ENCODE data around the gene FOXO3.

FOXO3 gene

DNA sequence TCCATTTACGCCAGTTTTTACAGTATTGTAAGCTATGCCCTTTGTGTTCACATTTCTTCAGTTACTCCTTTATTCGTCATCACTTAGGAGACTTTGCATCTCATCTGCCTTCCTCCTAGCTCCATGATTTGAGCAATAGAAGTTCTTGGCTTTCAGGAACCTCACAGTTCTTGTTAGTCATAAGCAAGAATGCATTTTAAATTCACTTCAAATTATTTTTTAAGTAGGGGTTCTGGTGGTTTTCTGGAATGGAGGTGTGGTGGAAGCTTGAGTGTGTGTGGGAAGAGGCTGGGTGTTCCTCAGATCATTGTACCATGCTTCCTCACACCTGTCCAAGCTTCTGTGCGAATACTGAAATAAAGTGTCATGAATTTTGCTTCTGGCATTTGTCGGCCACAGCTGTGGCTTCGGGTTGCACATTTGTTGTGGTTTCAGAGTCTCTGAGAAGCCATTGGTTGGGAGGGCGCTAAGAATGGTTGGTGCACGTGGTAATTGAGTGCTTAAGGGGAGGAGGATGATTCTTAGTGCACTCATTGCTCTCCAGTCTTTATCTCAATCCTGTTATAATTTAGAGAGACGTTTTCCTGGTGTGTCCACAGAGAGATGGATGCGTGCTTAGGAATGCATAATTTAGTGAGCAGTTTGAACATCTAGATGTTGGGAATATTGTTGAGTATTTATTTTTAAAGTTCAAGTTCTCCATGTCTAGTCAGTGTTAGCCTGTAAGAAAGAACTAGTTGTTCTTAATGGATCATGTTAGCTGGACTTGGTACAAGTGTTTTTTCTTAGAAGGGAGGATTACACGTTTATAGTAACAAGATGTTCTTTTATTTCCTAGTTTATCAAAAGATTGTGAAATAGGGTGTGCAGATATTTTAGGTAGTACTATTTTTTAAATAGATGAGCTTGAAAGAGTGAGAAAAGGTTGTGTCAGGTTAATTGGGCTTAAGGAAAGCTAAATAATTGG lies 31.9 kb downstream of the FOXO3 start:
- in situ Hi-C loops (cut with MboI; ENCODE audit: low sequenced_read_pairs): no loop called here

DNA sequence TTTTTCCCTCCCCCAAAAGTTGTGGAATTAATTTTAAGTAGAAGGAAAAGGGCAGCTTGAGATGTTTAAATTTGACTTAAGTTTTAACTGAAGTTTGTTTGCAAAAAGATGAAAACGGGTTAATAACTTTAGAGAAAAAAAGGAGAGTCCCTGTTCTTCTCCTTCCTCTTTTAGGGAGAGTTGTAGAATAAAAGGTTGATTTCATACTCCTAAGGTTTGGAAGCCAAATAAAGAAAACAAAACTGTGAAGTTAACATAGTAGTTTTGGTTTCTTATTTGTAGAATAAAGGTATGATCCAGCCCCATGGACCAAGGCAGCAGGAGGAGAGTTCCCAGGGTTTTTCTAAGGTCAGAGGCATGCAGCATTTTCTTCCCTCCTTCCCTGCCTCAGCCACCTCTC lies 33.4 kb downstream of the FOXO3 start:
- in situ Hi-C loops (cut with MboI; ENCODE audit: low sequenced_read_pairs): no loop called here

DNA sequence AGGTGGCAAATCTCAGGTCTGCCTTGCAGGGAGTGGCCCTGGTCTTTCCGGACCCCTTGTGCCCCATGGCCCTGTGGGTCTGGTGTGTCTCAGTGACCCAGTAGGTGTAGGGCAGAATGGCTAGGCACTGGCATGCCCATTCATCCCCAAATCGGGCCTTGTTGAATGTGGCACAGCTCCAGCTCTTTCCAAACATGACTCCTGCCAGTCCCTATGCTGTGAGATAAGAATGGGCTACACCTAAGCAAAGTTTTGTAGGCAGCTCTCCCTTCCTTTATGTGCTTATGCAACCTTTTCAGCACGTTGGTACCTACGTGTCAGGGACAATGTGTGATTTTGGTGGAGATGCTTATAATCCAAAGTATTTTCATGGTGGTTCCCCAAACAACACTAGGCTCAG lies 33.9 kb downstream of the FOXO3 start:
- in situ Hi-C loops (cut with MboI; ENCODE audit: low sequenced_read_pairs): no loop called here

DNA sequence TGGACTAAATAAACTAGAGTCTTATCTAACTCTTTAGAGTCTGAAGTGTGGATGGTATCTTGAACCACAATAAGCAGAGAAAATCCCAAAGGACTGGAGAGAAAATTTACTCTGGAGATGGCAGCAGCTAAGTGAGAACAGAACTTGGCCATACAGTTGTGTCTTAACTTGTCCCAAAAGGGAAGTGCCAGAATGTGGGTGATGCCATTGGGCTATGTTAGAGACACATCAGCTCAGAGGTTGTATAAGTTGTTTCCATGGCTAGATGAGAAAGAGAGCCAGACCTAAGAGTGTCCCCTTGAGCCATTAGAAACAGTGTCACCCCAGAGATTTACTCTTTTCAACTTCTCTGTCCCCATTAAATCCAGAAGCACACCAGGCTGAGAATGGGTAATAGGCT lies 36.2 kb downstream of the FOXO3 start:
- in situ Hi-C loops (cut with MboI; ENCODE audit: low sequenced_read_pairs): no loop called here

DNA sequence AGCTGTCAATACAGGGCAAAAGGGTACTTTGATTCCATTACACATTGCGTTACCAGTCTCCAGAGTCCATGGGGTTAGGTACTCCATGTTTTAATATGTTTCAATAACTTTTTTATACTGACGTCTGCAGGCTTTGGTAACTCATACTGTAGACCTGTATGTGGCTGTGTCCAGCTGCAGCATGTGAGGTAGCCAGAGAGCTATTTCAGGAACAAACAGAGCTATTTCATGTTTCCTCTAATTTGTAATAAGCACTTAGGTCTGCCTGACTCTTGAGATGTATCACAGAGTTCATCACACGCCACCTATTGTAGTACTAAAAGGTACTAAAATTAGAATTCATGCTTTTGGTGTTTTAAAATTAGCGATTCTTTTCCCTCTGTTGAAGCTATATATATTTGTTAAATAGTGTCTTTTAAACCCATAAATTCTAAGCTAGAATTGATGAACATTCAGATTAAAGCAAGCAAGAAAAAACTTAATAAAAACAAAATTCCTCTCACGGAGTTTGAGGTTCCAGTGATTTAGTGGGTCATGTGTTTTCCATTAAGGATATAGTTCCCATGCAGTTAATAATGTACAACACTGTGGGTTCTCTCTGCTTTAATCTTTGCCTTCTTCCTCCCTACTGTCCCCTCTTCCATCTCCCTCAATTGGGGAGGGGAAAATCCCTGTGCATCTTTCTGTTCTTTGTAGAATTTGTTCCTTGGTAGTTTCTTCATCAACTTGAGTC lies 37.0 kb downstream of the FOXO3 start:
- in situ Hi-C loops (cut with MboI; ENCODE audit: low sequenced_read_pairs): no loop called here

DNA sequence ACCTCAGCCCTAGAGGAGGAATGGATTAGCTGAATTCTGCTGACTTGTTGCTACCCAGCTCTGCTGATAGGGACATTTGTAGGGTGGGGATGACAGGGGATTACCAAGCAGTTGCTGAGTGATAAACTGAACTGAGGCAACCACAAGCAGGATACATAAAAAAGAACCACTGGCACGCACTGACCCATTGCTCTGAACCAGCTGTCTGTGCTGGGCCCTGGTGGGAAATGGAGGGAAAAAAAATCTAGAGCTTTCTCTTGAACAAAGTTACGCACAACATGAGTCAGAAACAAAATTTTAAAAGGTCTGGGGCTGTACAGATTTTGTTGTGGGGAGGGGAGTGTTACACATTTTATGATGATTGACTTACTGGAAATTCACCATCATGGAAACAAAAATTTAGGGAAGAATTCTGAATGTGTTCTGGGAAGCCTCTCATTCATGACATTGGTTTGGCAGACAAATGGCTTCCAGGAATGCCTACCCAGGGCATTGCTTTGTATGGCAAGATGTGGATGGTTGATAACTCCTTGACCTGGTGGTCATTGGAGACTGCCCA lies 37.7 kb downstream of the FOXO3 start:
- in situ Hi-C loops (cut with MboI; ENCODE audit: low sequenced_read_pairs): no loop called here

DNA sequence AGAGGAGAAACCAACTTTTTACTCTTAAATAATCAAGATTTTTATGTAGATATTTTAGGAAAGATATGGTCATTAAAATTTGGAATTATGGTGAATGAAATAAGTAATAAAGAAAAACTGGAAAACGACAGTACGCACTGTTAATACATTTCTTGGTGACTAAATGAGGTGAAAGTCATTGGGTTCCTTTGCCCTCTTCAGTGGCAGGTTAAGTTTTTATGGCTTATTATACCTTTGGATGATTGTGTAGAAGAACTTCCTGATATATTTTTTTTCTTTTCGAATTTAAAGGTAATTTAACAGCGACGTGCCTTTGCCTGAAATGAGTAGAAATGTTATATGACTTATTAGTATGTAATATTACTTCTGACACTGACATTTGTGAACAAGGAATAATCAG lies 43.4 kb downstream of the FOXO3 start:
- in situ Hi-C loops (cut with MboI; ENCODE audit: low sequenced_read_pairs): no loop called here

DNA sequence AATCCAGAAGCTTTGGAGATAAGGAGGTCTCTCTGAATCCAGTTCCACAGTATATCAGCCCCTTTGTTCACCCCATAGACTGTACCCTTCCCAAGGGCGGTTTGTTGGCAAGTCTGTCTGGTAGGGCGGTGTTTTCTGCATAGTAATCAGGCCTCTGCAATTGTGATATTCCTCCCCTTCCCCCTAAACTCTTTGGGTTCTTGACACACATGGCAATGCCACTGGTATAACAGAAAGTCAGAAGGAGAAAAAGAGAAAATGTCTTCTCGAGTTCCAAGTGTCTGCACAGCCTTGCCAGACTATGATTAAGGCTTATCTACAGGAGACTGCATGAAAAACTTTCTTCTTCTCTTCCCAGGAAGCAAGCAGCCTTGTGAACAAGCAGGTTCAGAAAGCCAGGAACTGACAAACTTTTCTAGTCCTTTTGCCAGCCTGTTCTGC lies 45.6 kb downstream of the FOXO3 start:
- in situ Hi-C loops (cut with MboI; ENCODE audit: low sequenced_read_pairs): no loop called here

DNA sequence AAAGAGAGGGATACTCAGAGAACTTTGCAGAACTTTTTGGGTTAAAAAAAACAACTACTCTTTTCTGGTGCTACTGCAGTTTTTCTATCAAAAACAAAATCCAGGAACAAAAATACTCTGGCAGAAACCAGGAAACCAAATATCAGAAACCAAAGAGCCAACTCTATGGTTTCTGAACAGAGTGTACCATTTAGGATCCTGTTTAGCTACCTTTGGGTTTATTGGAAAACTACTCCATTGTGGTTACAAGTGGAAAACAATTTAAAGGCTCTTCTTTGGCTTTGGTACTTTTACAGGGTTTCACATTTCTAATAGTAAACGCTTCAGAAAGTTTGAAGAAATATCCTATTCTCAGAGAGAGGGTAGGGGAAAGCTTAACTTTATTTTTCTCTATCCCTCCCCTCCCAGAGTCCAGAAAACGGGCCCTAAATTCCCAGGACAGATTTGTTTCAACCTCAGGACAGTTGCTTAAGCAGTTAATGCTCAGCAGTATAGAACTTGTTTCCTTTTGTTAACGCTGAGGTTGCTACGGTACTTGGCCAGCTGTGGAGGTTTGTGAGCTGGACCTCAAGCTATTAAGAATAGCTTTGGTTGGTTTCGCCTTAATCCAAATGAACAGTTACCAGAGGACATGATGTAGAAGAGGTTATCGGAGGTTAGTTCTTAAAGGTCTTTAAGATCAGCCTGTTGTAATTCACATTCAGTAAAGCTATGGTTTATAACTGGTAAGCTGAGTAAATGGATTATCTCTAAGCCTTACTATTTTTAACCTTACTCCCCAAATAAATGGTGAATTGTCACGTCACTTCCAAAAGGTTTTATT lies 47.9 kb downstream of the FOXO3 start:
- in situ Hi-C loops (cut with MboI; ENCODE audit: low sequenced_read_pairs): no loop called here

DNA sequence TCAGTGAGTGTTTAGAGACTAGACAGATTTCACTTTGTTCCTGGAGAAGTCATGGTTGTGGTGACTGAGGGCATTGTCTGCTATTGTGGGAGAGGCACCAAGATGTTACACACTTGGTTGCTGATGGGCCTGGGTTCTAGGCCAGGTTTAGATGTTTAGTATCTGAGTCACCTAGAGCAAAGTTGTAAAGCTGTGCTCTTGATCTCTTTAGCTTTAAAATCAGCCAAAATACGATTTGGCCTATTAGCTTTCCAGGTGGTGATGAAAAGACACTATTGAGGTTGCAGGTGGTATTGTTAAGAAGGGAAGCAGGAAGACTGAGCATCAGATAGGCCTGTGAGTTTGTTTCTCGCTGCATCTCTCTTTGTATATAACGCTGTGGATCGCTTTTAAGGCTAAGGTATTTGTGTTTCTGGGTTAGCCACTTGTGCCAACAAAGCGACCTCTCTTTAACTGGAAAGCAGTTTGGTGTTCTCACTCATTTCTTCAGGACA lies 48.6 kb downstream of the FOXO3 start:
- in situ Hi-C loops (cut with MboI; ENCODE audit: low sequenced_read_pairs): no loop called here

DNA sequence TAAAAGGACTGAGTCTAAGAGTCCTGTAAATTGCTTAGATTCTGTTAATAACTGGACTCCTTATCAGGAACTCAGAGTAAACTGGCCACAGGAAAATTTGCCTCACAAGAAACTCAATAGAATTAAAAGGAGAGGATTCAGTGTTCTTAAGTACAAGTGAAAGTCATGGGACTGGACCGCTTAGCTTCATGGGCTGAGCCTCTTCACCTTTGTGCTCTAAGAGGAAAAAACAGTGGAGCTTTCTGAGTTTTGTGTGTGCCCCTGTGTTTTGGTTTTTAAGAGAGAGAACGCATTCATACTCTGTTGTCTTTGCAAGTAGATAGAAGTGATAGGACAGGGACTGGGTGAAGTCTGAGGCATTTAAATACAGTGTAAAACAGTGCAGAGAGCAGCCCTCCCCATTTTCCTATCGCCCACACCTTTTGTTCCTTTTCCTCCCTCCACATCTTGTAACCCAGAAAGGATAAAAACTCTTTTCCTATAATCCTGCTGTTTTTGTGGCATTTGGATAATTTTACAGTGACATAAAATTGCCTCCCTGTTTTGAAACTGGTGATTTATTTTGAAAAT lies 49.6 kb downstream of the FOXO3 start:
- in situ Hi-C loops (cut with MboI; ENCODE audit: low sequenced_read_pairs): no loop called here

DNA sequence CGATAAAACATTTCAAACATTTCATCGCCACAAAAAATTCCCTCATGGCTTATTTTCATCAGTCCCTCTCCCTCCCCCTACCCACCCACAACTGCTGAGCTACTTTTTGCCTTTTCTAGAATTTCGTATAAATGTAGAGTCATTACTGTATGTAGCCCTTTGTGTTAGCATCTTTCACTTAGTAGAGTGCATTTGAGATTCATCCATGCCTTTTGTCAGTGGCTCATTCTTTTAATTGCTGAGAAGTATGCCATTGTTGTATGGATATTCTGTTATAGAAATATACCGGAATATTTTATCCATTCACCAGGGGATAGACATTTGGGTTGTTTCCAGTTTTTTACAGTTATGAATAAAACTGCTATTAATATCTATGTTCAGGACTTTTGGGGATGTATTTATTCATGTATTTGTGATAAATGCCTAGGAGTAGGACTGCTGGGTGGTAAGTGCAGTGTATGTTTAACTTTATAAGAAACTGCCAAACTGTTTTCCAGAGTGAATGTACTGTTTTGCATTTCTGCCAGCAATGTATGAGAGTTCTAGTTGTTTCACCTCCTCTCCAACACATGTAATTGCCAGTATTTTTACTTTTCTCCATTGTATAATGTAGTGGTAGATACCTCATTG lies 50.4 kb downstream of the FOXO3 start:
- in situ Hi-C loops (cut with MboI; ENCODE audit: low sequenced_read_pairs): no loop called here

DNA sequence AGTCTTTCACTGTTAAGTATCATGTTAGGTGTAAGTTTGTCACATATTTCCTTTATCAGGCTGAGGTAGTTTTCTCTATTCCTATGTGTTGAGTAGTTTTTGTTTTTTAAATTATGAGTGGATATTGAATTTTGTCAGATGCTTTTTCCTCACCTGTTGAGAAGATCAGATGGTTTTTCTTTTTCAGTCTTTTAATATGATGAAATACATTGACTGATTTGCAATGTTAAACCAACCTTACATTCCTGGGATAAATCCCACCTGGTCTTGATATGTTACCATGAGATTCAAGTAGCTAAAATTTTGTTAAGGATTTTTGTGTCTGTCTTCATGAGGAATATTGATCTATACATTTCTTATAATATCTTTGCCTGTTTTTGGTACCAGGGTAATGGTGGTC lies 52.1 kb downstream of the FOXO3 start:
- in situ Hi-C loops (cut with MboI; ENCODE audit: low sequenced_read_pairs): no loop called here

DNA sequence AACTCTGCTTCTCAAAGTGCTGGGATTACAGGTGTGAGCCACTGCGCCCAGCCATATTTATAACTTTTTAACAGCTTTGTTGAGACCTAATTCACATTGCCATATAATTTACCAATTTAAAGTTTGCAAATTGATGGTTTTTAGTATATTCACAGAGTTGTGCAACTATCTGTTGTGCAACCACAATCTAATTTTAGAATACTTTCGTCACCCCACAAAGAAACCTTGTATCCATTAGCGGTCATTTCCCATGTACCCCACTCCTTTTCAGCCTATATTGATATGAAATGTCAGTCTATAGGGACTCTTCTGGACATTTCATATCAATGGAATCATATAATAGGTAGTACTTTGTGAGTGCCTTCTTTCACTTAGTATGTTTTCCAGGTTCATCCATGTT lies 55.8 kb downstream of the FOXO3 start:
- in situ Hi-C loops (cut with MboI; ENCODE audit: low sequenced_read_pairs): no loop called here

DNA sequence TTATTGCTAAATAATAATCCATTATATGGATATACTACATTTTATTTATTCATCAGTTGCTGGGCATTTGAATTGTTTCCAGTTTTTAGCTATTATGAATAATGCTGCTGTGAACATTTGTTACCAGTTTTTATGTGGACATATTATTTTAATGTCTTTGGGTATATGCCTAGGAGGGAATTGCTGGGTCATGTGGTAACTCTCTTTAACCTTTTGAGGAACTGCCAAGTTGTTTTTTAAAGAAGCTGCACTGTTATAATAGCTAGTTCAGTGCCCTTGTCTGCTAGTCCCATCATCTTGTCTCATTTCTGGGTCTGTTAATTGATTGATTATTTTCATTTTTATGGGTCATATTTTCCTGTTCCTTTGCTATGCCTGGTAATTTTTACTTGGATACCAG lies 56.3 kb downstream of the FOXO3 start:
- in situ Hi-C loops (cut with MboI; ENCODE audit: low sequenced_read_pairs): no loop called here

DNA sequence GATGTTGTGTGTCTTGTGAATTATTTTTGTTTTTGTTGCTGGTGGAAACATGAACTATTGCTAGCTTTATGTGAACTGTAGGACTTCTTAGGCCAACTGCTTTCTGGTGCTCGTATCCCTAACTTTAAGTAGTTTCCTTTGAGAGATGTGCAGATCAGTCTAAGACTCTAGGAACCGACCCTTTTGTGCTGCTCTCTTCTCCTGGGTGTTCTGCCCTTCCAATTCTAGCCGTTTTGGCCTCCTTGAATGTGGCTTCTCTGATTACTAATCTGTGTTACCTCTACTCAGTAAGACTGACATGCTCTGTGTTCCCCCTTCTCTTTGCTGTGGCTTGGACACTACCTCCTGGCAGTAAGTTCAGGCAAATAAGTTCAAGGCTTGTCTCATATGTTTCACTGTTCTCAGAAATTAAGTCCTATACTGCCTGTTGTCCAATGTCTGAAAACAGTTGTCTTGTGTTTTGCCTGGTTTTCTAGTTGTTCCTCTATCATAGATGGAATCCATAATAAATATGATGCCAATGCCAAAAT lies 58.0 kb downstream of the FOXO3 start:
- in situ Hi-C loops (cut with MboI; ENCODE audit: low sequenced_read_pairs): no loop called here

DNA sequence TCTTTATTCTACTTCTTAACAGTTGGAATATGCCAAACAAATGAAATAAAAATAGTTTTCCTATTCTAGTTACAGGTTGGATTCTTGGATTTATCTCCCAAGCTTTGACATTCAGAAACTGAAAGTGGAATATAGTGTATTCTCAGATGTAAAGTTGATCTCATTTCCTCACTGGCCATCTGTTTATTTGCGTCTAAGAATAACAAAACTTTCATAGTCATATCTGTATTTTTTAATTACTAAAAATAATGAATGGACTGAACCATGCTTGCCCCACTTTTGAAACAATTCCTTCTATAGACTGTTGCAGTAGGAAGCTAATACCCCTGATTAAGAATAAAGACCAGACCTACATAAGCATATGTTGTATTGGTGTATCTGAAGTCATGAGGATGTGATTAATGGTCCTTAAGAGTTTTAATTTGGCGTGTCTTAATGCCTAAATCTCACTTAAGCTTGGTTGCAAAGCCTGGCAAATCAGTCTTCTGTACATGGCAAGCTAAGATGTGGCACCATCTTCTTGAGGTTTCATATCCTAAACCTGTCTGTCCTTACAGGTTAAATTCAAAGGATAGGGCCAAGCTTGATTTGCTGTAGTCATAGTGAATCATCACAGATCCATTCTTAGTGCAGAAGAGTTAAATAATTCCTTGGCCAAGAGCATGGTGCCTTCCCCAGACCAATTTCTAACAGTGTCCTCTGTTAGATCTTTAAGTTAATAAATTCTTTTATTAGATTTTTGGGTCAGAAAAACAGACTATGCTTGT lies 58.9 kb downstream of the FOXO3 start:
- in situ Hi-C loops (cut with MboI; ENCODE audit: low sequenced_read_pairs): no loop called here

DNA sequence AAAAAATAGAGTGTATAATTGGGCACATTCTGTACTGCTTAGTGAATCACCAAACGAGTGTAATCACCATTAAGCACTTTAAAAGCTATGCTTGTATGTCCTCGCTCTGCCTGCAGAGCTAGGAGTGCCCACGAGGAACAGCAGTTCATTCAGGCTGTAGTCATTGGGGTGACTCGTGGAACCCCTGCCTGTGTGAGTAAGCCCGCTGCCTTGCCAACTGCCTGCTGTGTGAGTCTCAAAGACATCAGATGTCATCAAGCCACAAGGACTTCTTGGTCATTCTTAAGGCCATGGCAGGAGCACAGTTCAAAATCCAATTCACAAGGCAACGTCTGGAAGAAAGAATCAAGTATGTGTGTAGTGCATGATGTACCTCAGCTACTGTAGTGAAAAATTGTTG lies 60.4 kb downstream of the FOXO3 start:
- in situ Hi-C loops (cut with MboI; ENCODE audit: low sequenced_read_pairs): no loop called here

All from HL-60/S4 (cell line).